SK-N-SH (cell line): ENCODE measurements around the gene TSPO2. TPM values are rescaled to one million over a fixed set of nuclear protein-coding genes. Genes with fewer than 3 reads are reported as not detected.

Experiments
- CTCF ChIA-PET: fragments of 300-600, 350-600 bp; formaldehyde crosslinking; extraction: SDS; loops from one replicate; lab custom pipeline; 2021; lab: Yijun Ruan, JAX
- POLR2A ChIA-PET: fragments of 350-600 bp; sonication (Branson Sonifier 250); formaldehyde crosslinking; extraction: SDS; loops from one replicate; lab custom pipeline; 2020; ENCODE audit warnings: antibody characterized with exemption, inconsistent platforms; lab: Yijun Ruan, JAX
- DNase-seq: peaks from one replicate; pipeline ENCODE4 v3.0.0; 2012
- H2AFZ ChIP-seq: fragments of 200-600 bp; sonication (generic); 2 replicates; pipeline ENCODE4 v1.8.1; 2016; ENCODE audit warnings: antibody characterized with exemption, mild to moderate bottlenecking, low read depth
- H3F3A ChIP-seq: fragments of 200-600 bp; sonication (generic); replicated peaks from 2 replicates; pipeline ENCODE3; 2016; ENCODE audit warnings: antibody characterized with exemption, mild to moderate bottlenecking; ENCODE audit not compliant: insufficient read depth
- H3K27ac ChIP-seq, 2 experiments: fragments of 200-500 bp in 1 of 2; fragments of 200-600 bp in 1 of 2; sonication (Bioruptor generic) in 1 of 2; sonication (generic), shearing (Covaris generic) in 1 of 2; 2 replicates each; pipeline versions ENCODE4 v1.5.1 to v1.6.1; 2014 to 2016; ENCODE audit warnings: low read depth in 2 of 2, inconsistent platforms in 1 of 2, low read length in 1 of 2, mild to moderate bottlenecking in 1 of 2, mixed read lengths in 1 of 2
- H3K27me3 ChIP-seq: fragments of 200-600 bp; sonication (generic), shearing (Covaris generic); 2 replicates; pipeline ENCODE4 v1.6.1; 2016; ENCODE audit warnings: mixed run types; ENCODE audit not compliant: insufficient read depth
- H3K36me3 ChIP-seq, 2 experiments: fragments of 200-500 bp in 1 of 2; fragments of 200-600 bp in 1 of 2; sonication (Bioruptor generic) in 1 of 2; sonication (generic) in 1 of 2; replicated peaks in 1 of 2; 2 replicates each; pipeline versions ENCODE3 to v1.5.1; 2014 to 2016; ENCODE audit warnings: low read length in 1 of 2, mild to moderate bottlenecking in 1 of 2; ENCODE audit not compliant: insufficient read depth in 2 of 2, control insufficient read depth in 1 of 2
- H3K4me1 ChIP-seq, 2 experiments: fragments of 200-500 bp in 1 of 2; fragments of 200-600 bp in 1 of 2; sonication (Bioruptor generic) in 1 of 2; sonication (generic), shearing (Covaris generic) in 1 of 2; 2 replicates each; pipeline versions ENCODE4 v1.5.1 to v1.6.1; 2014 to 2016; ENCODE audit warnings: low read depth in 1 of 2, low read length in 1 of 2, mixed run types in 1 of 2; ENCODE audit not compliant: insufficient read depth in 2 of 2, control insufficient read depth in 1 of 2
- H3K4me2 ChIP-seq: fragments of 200-600 bp; sonication (generic), shearing (Covaris generic); 2 replicates; pipeline ENCODE4 v1.6.1; 2017; ENCODE audit warnings: mixed run types
- H3K4me3 ChIP-seq, 2 experiments: fragments of 200-500 bp in 1 of 2; fragments of 200-600 bp in 1 of 2; sonication (Bioruptor generic) in 1 of 2; sonication (generic), shearing (Covaris generic) in 1 of 2; 2 replicates each; pipeline versions ENCODE4 v1.5.1 to v1.8.1; 2014 to 2016; ENCODE audit warnings: low read depth in 2 of 2, inconsistent platforms in 1 of 2, low read length in 1 of 2, mild to moderate bottlenecking in 1 of 2, mixed read lengths in 1 of 2, moderate library complexity in 1 of 2
- H3K79me2 ChIP-seq: fragments of 200-600 bp; sonication (generic); 2 replicates; pipeline ENCODE4 v1.8.1; 2017; ENCODE audit warnings: mild to moderate bottlenecking; ENCODE audit not compliant: insufficient read depth
- H3K9ac ChIP-seq: fragments of 200-600 bp; sonication (generic); 2 replicates; pipeline ENCODE4 v1.6.1; 2017; ENCODE audit warnings: mixed run types
- H3K9me2 ChIP-seq: fragments of 200-600 bp; sonication (generic); 2 replicates; pipeline ENCODE4 v1.6.1; 2017; ENCODE audit warnings: mixed run types
- H3K9me3 ChIP-seq: fragments of 200-600 bp; sonication (generic); 2 replicates; pipeline ENCODE4 v1.6.1; 2017; ENCODE audit warnings: mixed run types, mild to moderate bottlenecking, moderate library complexity
- H4K20me1 ChIP-seq: fragments of 200-600 bp; sonication (generic); 2 replicates; pipeline ENCODE4 v1.6.1; 2017; ENCODE audit warnings: mild to moderate bottlenecking, mixed run types; ENCODE audit not compliant: insufficient read depth
- JUND ChIP-seq: IDR thresholded peaks from 2 replicates; pipeline ENCODE4 v1.4.0; 2012
- MAX ChIP-seq: IDR thresholded peaks from 2 replicates; pipeline ENCODE4 v1.4.0; 2012; ENCODE audit warnings: low read depth
- NFIC ChIP-seq: IDR thresholded peaks from 2 replicates; pipeline ENCODE4 v1.4.0; 2012; ENCODE audit warnings: borderline replicate concordance
- RAD21 ChIP-seq: IDR thresholded peaks from 2 replicates; pipeline ENCODE4 v1.6.1; 2012; ENCODE audit warnings: mild to moderate bottlenecking, low read length
- TAF1 ChIP-seq: IDR thresholded peaks from 2 replicates; pipeline ENCODE4 v1.6.1; 2012; ENCODE audit warnings: low read depth, mild to moderate bottlenecking, low read length, moderate library complexity, borderline replicate concordance
- WGBS: methylation state at CpG from one replicate; pipeline ENCODE4 v1.1.6; 2017; ENCODE audit warnings: low lambda C conversion rate; 5-methylcytosine and 5-hydroxymethylcytosine counted together
- polyA plus RNA-seq, 3 experiments: library from polyadenylated mRNA; depleted of rRNA; stranded (reverse); fragments of >200 nt; gene quantifications; 2 replicates each; pipeline ENCODE4 v1.2.3, GENCODE V29; 2012
- TF ChIP-seq, protein P1 (sequence below): fragments of 200-600 bp; sonication (generic); IDR thresholded peaks from 2 replicates; pipeline ENCODE4 v1.6.1; 2017; ENCODE audit warnings: antibody characterized with exemption, mild to moderate bottlenecking, moderate library complexity
- TF ChIP-seq, protein P2 (sequence below): IDR thresholded peaks from 2 replicates; pipeline ENCODE4 v1.6.1; 2012; ENCODE audit warnings: mild to moderate bottlenecking, low read depth, low read length, moderate library complexity

TSPO2 gene
- polyA plus RNA-seq, 1 of the 3 experiments (the other 2 are of a cell fraction): not detected

GRCh38 chr6:41054511-41054910, 12.2 kb downstream of the TSPO2 start:
- H3K4me2 ChIP-seq: no peak overlapping the region
- H3K27ac ChIP-seq: no peak overlapping the region
- H4K20me1 ChIP-seq: no peaks in the 10 kb centered on the region
- ChIA-PET POLR2A (no interaction called here), CTCF (interaction anchor here (1.8 to 3.9 kb wide), 3 partner anchors 8 to 26 kb away, joined by 4 to 20 read pairs (median 10); partner anchors contain the start of gene UNC5CL)
- H3K79me2 ChIP-seq: no peaks in the 10 kb centered on the region
- no peaks in the 10 kb centered on the region for H3K36me3 ChIP-seq
- H3K9me3 ChIP-seq: no peaks in the 10 kb centered on the region
- no peaks in the 10 kb centered on the region for H3K9me2 ChIP-seq
- no peaks in the 10 kb centered on the region for H3K27me3 ChIP-seq
- H3F3A ChIP-seq: no peaks in the 10 kb centered on the region
- DNase-seq: no peak
- H3K4me1 ChIP-seq: peaks cover 0 to 4% of the 10 kb centered on the region in 2 experiments; a peak in 1 of 4 replicates
- H2AFZ ChIP-seq: no peak overlapping the region
- TF ChIP-seq RAD21 (no peak), MAX (no peak)
- TF ChIP-seq, protein P1, sequence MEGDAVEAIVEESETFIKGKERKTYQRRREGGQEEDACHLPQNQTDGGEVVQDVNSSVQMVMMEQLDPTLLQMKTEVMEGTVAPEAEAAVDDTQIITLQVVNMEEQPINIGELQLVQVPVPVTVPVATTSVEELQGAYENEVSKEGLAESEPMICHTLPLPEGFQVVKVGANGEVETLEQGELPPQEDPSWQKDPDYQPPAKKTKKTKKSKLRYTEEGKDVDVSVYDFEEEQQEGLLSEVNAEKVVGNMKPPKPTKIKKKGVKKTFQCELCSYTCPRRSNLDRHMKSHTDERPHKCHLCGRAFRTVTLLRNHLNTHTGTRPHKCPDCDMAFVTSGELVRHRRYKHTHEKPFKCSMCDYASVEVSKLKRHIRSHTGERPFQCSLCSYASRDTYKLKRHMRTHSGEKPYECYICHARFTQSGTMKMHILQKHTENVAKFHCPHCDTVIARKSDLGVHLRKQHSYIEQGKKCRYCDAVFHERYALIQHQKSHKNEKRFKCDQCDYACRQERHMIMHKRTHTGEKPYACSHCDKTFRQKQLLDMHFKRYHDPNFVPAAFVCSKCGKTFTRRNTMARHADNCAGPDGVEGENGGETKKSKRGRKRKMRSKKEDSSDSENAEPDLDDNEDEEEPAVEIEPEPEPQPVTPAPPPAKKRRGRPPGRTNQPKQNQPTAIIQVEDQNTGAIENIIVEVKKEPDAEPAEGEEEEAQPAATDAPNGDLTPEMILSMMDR: no peak
- TF ChIP-seq, all 33 proteins: peak for 0
- H3K4me3 ChIP-seq: no peak overlapping the region
- no peak overlapping the region for H3K9ac ChIP-seq
- WGBS: 97% methylated on average over 3 of the region's 3 CpGs

GRCh38 chr6:41055149-41055548, 12.9 kb downstream of the TSPO2 start:
- TF ChIP-seq JUND: no peak
- TF ChIP-seq TAF1: no peak
- TF ChIP-seq, protein P2, sequence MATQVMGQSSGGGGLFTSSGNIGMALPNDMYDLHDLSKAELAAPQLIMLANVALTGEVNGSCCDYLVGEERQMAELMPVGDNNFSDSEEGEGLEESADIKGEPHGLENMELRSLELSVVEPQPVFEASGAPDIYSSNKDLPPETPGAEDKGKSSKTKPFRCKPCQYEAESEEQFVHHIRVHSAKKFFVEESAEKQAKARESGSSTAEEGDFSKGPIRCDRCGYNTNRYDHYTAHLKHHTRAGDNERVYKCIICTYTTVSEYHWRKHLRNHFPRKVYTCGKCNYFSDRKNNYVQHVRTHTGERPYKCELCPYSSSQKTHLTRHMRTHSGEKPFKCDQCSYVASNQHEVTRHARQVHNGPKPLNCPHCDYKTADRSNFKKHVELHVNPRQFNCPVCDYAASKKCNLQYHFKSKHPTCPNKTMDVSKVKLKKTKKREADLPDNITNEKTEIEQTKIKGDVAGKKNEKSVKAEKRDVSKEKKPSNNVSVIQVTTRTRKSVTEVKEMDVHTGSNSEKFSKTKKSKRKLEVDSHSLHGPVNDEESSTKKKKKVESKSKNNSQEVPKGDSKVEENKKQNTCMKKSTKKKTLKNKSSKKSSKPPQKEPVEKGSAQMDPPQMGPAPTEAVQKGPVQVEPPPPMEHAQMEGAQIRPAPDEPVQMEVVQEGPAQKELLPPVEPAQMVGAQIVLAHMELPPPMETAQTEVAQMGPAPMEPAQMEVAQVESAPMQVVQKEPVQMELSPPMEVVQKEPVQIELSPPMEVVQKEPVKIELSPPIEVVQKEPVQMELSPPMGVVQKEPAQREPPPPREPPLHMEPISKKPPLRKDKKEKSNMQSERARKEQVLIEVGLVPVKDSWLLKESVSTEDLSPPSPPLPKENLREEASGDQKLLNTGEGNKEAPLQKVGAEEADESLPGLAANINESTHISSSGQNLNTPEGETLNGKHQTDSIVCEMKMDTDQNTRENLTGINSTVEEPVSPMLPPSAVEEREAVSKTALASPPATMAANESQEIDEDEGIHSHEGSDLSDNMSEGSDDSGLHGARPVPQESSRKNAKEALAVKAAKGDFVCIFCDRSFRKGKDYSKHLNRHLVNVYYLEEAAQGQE: no peak
- no peak for TF ChIP-seq NFIC
- no peak for TF ChIP-seq RAD21
- CTCF ChIA-PET: interaction anchor here (1.0 to 3.9 kb wide), 5 partner anchors 9 to 27 kb away, joined by 3 to 20 read pairs (median 3); no protein-coding TSS in a partner anchor
- WGBS: 53% methylated on average over 3 of the region's 3 CpGs

More at GRCh38 chr6:41055149-41055548, 12.9 kb downstream of the TSPO2 start:
- no peaks in the 10 kb centered on the region for H3K9me3 ChIP-seq
- H3K4me2 ChIP-seq: no peak overlapping the region
- no peaks in the 10 kb centered on the region for H3K36me3 ChIP-seq
- no peaks in the 10 kb centered on the region for H3K9me2 ChIP-seq
- H3K27ac ChIP-seq: no peak overlapping the region
- H3K4me3 ChIP-seq: no peak overlapping the region
- no peaks in the 10 kb centered on the region for H3K27me3 ChIP-seq
- H4K20me1 ChIP-seq: no peaks in the 10 kb centered on the region
- no peak overlapping the region for H2AFZ ChIP-seq
- no peaks in the 10 kb centered on the region for H3F3A ChIP-seq
- POLR2A ChIA-PET: no interaction called here
- H3K4me1 ChIP-seq: peaks cover 0 to 4% of the 10 kb centered on the region in 2 experiments; a peak in 1 of 4 replicates
- no peaks in the 10 kb centered on the region for H3K79me2 ChIP-seq
- H3K9ac ChIP-seq: no peak overlapping the region
- no peak for DNase-seq
